ENCODE data around the gene KCNK4.

The KCNK4 gene

GRCh38 chr11:64269540-64270220 lies 21.4 kb upstream of the KCNK4 start:
- DNase-seq: peak; percentile 98

GRCh38 chr11:64275031-64275800 lies 15.9 kb upstream of the KCNK4 start:
- no peak for DNase-seq

GRCh38 chr11:64275841-64276240 lies 15.3 kb upstream of the KCNK4 start:
- DNase-seq: no peak

GRCh38 chr11:64276653-64277431 lies 14.3 kb upstream of the KCNK4 start:
- no peak for DNase-seq

- DNase-seq: no peak
Measured at GRCh38 chr11:64278576-64279190, 12.4 kb upstream of the KCNK4 start.

GRCh38 chr11:64281957-64282770 lies 8.9 kb upstream of the KCNK4 start:
- DNase-seq: no peak

GRCh38 chr11:64283092-64283491 lies 8.0 kb upstream of the KCNK4 start:
- DNase-seq: no peak

- DNase-seq: peak; percentile 90
Measured at GRCh38 chr11:64284048-64284961, 6.8 kb upstream of the KCNK4 start, which contains the start of gene BAD. Gene BAD (minus strand): TSS chr11:64284665. CDS start chr11:64284368, 297 bp downstream.

- DNase-seq: peak; percentile 90
Measured at GRCh38 chr11:64284962-64285884, 5.9 kb upstream of the KCNK4 start, which contains the start of gene GPR137. Gene GPR137 (plus strand): TSS chr11:64285848. CDS start chr11:64286525, 677 bp downstream.

- DNase-seq: no peak
Measured at GRCh38 chr11:64285885-64286800, 5.0 kb upstream of the KCNK4 start.

- no peak for DNase-seq
Measured at GRCh38 chr11:64286801-64287159, 4.3 kb upstream of the KCNK4 start.

GRCh38 chr11:64287676-64288352 lies 3.3 kb upstream of the KCNK4 start:
- no peak for DNase-seq

GRCh38 chr11:64288353-64288750 lies 2.8 kb upstream of the KCNK4 start:
- DNase-seq: no peak

- DNase-seq: no peak
Measured at GRCh38 chr11:64289002-64289564, 2.0 kb upstream of the KCNK4 start.

- no peak for DNase-seq
Measured at GRCh38 chr11:64290352-64291261, 495 bp upstream of the KCNK4 start.

- DNase-seq: no peak
Measured at GRCh38 chr11:64291752-64292459, 804 bp downstream of the KCNK4 start.
